ENCODE data around the gene PCDHGA10. TPM values are rescaled to one million over a fixed set of nuclear protein-coding genes. Genes with fewer than 3 reads are reported as not detected.

The PCDHGA10 gene
- total RNA-seq, 1 donor from 2014 or later = 4.4 TPM

GRCh38 chr5:141439411-141440141 lies 26.8 kb downstream of the PCDHGA10 start:
- Histone ChIP-seq H3K9me3 (peaks cover 75 to 97% of the 10 kb centered on the region in 2 donors), H3K27ac (no peak overlapping the region), H3K4me1 (no peaks in the 10 kb centered on the region), H3K4me3 (no peak overlapping the region), H3K36me3 (peaks cover 0 to 3% of the 10 kb centered on the region in 2 donors), H3K27me3 (no peaks in the 10 kb centered on the region)
- DNase-seq (ENCODE audit: low spot score in 2 of 2) = no peak
- intact Hi-C loops (cut with DNase I) = no loop called here
- TF ChIP-seq CTCF (IDR thresholded peaks at IDR 0.05) = no peak

- Histone ChIP-seq H3K27ac (no peak overlapping the region), H3K27me3 (no peaks in the 10 kb centered on the region), H3K4me1 (no peaks in the 10 kb centered on the region), H3K4me3 (no peak overlapping the region), H3K36me3 (peaks cover 0 to 3% of the 10 kb centered on the region in 2 donors), H3K9me3 (peaks cover 75 to 97% of the 10 kb centered on the region in 2 donors)
- DNase-seq (ENCODE audit: low spot score in 2 of 2) = no peak
- intact Hi-C loops (cut with DNase I) = no loop called here
- TF ChIP-seq CTCF (IDR thresholded peaks at IDR 0.05) = no peak
Observed at GRCh38 chr5:141440341-141440740, 27.6 kb downstream of the PCDHGA10 start.

GRCh38 chr5:141441571-141442170 lies 28.9 kb downstream of the PCDHGA10 start:
- Histone ChIP-seq H3K36me3 (peaks cover 0 to 3% of the 10 kb centered on the region in 2 donors), H3K9me3 (peaks cover 74 to 97% of the 10 kb centered on the region in 2 donors), H3K27me3 (no peaks in the 10 kb centered on the region), H3K27ac (no peak overlapping the region), H3K4me3 (no peak overlapping the region), H3K4me1 (no peaks in the 10 kb centered on the region)
- intact Hi-C loops (cut with DNase I) = no loop called here
- DNase-seq (ENCODE audit: low spot score in 2 of 2) = no peak
- TF ChIP-seq CTCF (IDR thresholded peaks at IDR 0.05) = no peak

- no peak overlapping the region for H3K4me3 ChIP-seq
- intact Hi-C loops (cut with DNase I) = no loop called here
- DNase-seq (ENCODE audit: low spot score in 2 of 2) = no peak
- H3K4me1 ChIP-seq = no peaks in the 10 kb centered on the region
- H3K27me3 ChIP-seq = no peaks in the 10 kb centered on the region
- no peak for TF ChIP-seq CTCF (IDR thresholded peaks at IDR 0.05)
- H3K9me3 ChIP-seq = peaks cover 0 to 9% of the 10 kb centered on the region in 2 donors
- no peaks in the 10 kb centered on the region for H3K36me3 ChIP-seq
- no peak overlapping the region for H3K27ac ChIP-seq
Observed at GRCh38 chr5:141465351-141465750, 52.6 kb downstream of the PCDHGA10 start.

Other genes starting within 250 kb of the PCDHGA10 start
- 7.6 TPM for gene PCDHB7, start 240.3 kb upstream of the PCDHGA10 start, total RNA-seq
- gene PCDHB8, start 235.2 kb upstream of the PCDHGA10 start, total RNA-seq = 0.11 TPM
- 18.3 TPM for gene PCDHB16, start 230.6 kb upstream of the PCDHGA10 start, total RNA-seq
- gene PCDHB9, start 225.8 kb upstream of the PCDHGA10 start, total RNA-seq = 1.9 TPM
- gene PCDHB10, start 220.6 kb upstream of the PCDHGA10 start, total RNA-seq = 0.21 TPM
- gene PCDHB11, start 213.4 kb upstream of the PCDHGA10 start, total RNA-seq = 7.1 TPM
- gene PCDHB12, start 204.3 kb upstream of the PCDHGA10 start, total RNA-seq = 19.7 TPM
- gene PCDHB13, start 199.1 kb upstream of the PCDHGA10 start, total RNA-seq = 6.7 TPM
- gene PCDHB14, start 189.6 kb upstream of the PCDHGA10 start, total RNA-seq = 10.6 TPM
- 2.9 TPM for gene PCDHB15, start 167.6 kb upstream of the PCDHGA10 start, total RNA-seq
- not detected for gene SLC25A2, start 108.9 kb upstream of the PCDHGA10 start, total RNA-seq
- gene TAF7, start 92.2 kb upstream of the PCDHGA10 start, total RNA-seq = 30.1 TPM
- not detected for gene PCDHGA1, start 82.5 kb upstream of the PCDHGA10 start, total RNA-seq
- gene PCDHGA2, start 74.2 kb upstream of the PCDHGA10 start, total RNA-seq = 4.9 TPM
- 9.2 TPM for gene PCDHGA3, start 69.2 kb upstream of the PCDHGA10 start, total RNA-seq
- gene PCDHGB1, start 62.9 kb upstream of the PCDHGA10 start, total RNA-seq = 1.8 TPM
- gene PCDHGA4, start 58.0 kb upstream of the PCDHGA10 start, total RNA-seq = 4.3 TPM
- 12.2 TPM for gene PCDHGB2, start 53.0 kb upstream of the PCDHGA10 start, total RNA-seq
- 4.5 TPM for gene PCDHGA5, start 48.8 kb upstream of the PCDHGA10 start, total RNA-seq
- 14.4 TPM for gene PCDHGB3, start 42.7 kb upstream of the PCDHGA10 start, total RNA-seq
- 2.0 TPM for gene PCDHGA6, start 39.1 kb upstream of the PCDHGA10 start, total RNA-seq
- 4.2 TPM for gene PCDHGA7, start 30.2 kb upstream of the PCDHGA10 start, total RNA-seq
- gene PCDHGB4, start 25.3 kb upstream of the PCDHGA10 start, total RNA-seq = 3.6 TPM
- gene PCDHGA8, start 20.4 kb upstream of the PCDHGA10 start, total RNA-seq = 3.2 TPM
- 19.6 TPM for gene PCDHGB5, start 15.0 kb upstream of the PCDHGA10 start, total RNA-seq
- gene PCDHGA9, start 10.2 kb upstream of the PCDHGA10 start, total RNA-seq = 3.2 TPM
- gene PCDHGB6, start 5.0 kb upstream of the PCDHGA10 start, total RNA-seq = 3.9 TPM
- gene PCDHGB7, start 4.7 kb downstream of the PCDHGA10 start, total RNA-seq = 10.2 TPM
- gene PCDHGA11, start 8.1 kb downstream of the PCDHGA10 start, total RNA-seq = 5.3 TPM
- 18.5 TPM for gene PCDHGA12, start 17.5 kb downstream of the PCDHGA10 start, total RNA-seq
- gene PCDHGC3, start 63.0 kb downstream of the PCDHGA10 start, total RNA-seq = 51.4 TPM
- gene PCDHGC4, start 72.0 kb downstream of the PCDHGA10 start, total RNA-seq = 59.3 TPM
- gene PCDHGC5, start 76.1 kb downstream of the PCDHGA10 start, total RNA-seq = 0.11 TPM
- 65.8 TPM for gene DIAPH1, start 206.0 kb downstream of the PCDHGA10 start, total RNA-seq
- 43.4 TPM for gene HDAC3, start 223.9 kb downstream of the PCDHGA10 start, total RNA-seq
- gene RELL2, start 224.0 kb downstream of the PCDHGA10 start, total RNA-seq = 1.4 TPM
- 127 TPM for gene FCHSD1, start 238.4 kb downstream of the PCDHGA10 start, total RNA-seq